Upper lobe of right lung (tissue), 1 donor: ENCODE data around the gene VSIR. TPM values are rescaled to one million over a fixed set of nuclear protein-coding genes. Genes with fewer than 3 reads are reported as not detected.

Experiments used
- ATAC-seq: fragments of 200-7000 bp; cut with Tn5 transposase; one replicate; pipeline ENCODE4 v1.9.1; 2020; ENCODE audit warnings: mild to moderate bottlenecking, moderate library complexity
- DNase-seq: peaks from one replicate; pipeline ENCODE4 v3.0.0-alpha.2; 2020
- H3K27ac ChIP-seq: fragments of 200-600 bp; one replicate; pipeline ENCODE4 v1.8.0; 2022
- H3K27me3 ChIP-seq: fragments of 200-600 bp; one replicate; pipeline ENCODE4 v1.8.0; 2022; ENCODE audit warnings: mild to moderate bottlenecking
- H3K36me3 ChIP-seq: fragments of 200-600 bp; one replicate; pipeline ENCODE4 v1.8.0; 2022
- H3K4me1 ChIP-seq: fragments of 200-600 bp; one replicate; pipeline ENCODE4 v1.8.0; 2022
- H3K4me3 ChIP-seq: fragments of 200-600 bp; one replicate; pipeline ENCODE4 v1.8.0; 2022; ENCODE audit warnings: mild to moderate bottlenecking
- H3K9me3 ChIP-seq: fragments of 200-600 bp; one replicate; pipeline ENCODE4 v1.8.0; 2022
- intact Hi-C: fragments of 100-400 bp; cut with DNase I; formaldehyde crosslinking; loops from one replicate; pipeline ENCODE4 v1.11.0; 2022
- total RNA-seq: library from RNA; stranded (reverse); fragmentation: NEBNext Ultra II Directional; extraction: Animal tissue kit (Norgen Biotek cat#: 25700); gene quantifications from one replicate; pipeline ENCODE4 v1.2.1, GENCODE V29; 2021
- TF ChIP-seq, protein P1 (sequence below): fragments of 200-600 bp; IDR thresholded peaks from one replicate; pipeline ENCODE4 v1.8.0; 2022; ENCODE audit warnings: antibody characterized with exemption
- donor health status: DM: no; HTN: yes; CAD: no; lungs with severe emphysema.

VSIR gene
- total RNA-seq, 1 donor from 2014 or later, result 128 TPM

DNA sequence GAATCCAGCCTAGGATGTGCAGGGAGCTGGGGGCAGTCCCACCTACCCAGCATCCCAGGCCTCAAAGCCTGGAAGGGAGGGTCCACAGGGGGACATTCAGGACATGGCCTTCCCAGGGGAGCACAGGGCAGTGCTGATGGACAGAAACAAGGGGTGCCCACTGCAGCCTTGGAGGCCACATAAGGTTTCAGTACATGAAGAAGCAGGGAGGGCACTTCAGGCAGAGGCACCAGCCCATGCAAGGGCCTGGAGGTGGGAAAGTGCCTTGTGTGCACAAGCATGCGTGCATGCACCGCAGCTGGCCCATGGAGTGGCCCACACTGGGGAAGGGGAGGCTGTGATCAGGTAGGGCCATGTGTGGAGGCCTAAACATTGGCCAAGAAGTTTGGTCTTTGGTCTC is 62.8 kb downstream of the VSIR start:
- H3K27me3 ChIP-seq, result no peaks in the 10 kb centered on the region
- H3K27ac ChIP-seq, result no peak overlapping the region
- H3K4me3 ChIP-seq, result no peak overlapping the region
- ATAC-seq (no peak), DNase-seq (no peak)
- TF ChIP-seq, protein P1, sequence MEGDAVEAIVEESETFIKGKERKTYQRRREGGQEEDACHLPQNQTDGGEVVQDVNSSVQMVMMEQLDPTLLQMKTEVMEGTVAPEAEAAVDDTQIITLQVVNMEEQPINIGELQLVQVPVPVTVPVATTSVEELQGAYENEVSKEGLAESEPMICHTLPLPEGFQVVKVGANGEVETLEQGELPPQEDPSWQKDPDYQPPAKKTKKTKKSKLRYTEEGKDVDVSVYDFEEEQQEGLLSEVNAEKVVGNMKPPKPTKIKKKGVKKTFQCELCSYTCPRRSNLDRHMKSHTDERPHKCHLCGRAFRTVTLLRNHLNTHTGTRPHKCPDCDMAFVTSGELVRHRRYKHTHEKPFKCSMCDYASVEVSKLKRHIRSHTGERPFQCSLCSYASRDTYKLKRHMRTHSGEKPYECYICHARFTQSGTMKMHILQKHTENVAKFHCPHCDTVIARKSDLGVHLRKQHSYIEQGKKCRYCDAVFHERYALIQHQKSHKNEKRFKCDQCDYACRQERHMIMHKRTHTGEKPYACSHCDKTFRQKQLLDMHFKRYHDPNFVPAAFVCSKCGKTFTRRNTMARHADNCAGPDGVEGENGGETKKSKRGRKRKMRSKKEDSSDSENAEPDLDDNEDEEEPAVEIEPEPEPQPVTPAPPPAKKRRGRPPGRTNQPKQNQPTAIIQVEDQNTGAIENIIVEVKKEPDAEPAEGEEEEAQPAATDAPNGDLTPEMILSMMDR, result no peak
- no peaks in the 10 kb centered on the region for H3K36me3 ChIP-seq
- intact Hi-C loops, result no loop called here
- H3K9me3 ChIP-seq, result no peaks in the 10 kb centered on the region
- H3K4me1 ChIP-seq, result peaks cover 39% of the 10 kb centered on the region

DNA sequence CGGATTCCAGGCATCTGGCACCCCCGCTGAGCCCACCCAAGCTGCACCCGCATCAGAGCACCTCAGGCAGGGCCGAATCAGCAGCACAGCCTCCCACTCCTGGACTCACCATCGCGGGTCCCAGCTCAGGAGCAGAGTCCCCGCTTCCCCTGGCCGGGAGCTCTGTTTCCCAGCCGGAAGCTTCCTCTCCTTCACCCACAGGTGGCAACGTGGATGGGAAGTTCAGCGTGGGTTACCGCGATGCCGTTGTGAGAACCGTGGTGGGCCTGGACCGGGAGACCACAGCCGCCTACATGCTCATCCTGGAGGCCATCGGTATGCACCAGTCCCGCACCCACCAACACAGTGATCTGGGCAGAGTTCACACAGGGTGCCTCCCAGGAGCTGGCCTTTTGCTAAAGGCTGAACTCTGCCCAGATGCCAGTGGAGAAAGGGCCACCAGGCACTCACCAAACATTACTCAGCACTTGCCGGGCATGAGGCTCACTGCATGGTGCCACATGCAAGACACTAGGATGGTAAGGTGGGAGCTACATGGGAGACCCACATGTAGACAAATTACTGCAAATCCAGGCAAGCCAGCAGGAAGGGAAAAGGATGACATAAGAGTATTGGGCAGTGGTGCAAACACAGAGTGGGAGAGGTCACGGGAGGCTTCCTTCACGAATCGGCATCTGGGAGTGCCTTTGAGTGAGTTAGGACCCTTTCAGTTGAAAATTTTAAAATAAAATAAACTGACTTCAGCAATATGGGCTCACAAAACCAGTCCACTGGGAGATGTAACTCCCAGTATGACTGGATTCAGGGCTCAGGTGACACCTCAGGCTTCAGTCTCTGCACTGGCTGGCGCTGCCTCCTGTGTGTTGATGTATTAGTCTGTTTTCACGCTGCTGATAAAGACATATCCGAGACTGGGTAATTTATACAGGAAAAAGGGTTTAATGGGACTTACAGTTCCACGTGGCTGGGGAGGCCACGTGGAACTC is 64.1 kb downstream of the VSIR start:
- no peaks in the 10 kb centered on the region for H3K9me3 ChIP-seq
- no peaks in the 10 kb centered on the region for H3K27me3 ChIP-seq
- no peak for ATAC-seq
- H3K4me1 ChIP-seq, result peaks cover 26% of the 10 kb centered on the region
- no peak overlapping the region for H3K4me3 ChIP-seq
- H3K36me3 ChIP-seq, result no peaks in the 10 kb centered on the region
- DNase-seq, result no peak
- intact Hi-C loops, result loop anchor here (10.0 kb wide), 2 partner anchors 314 to 394 kb away; partner anchors contain the start of genes CDH23 and SLC29A3
- TF ChIP-seq, protein P1, result no peak
- no peak overlapping the region for H3K27ac ChIP-seq

DNA sequence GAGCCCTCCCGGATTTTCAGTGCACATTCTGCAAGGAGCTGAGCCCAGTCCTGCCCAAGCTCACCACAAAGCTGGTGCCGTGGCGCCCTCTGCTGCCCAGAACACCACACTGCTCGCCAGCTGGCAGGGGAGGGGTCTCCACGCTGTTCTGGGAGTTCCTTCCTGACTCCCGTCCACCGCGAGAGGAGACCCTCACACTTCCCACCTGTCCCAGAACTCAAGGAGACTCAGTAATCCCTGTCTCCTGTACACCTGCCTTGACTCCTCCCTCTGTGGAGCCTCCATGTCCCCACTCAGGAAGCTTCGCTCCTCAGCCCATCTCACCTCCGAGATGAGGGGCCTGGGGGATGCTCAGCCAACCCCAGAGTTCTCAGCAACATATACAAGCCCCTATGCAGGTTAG is 65.0 kb downstream of the VSIR start:
- intact Hi-C loops, result loop anchor here (10.0 kb wide), 2 partner anchors 314 to 394 kb away; partner anchors contain the start of genes CDH23 and SLC29A3
- DNase-seq (peak; percentile 81), ATAC-seq (peak; percentile 71)
- no peaks in the 10 kb centered on the region for H3K36me3 ChIP-seq
- TF ChIP-seq, protein P1, result peak; percentile 90
- H3K9me3 ChIP-seq, result no peaks in the 10 kb centered on the region
- no peaks in the 10 kb centered on the region for H3K27me3 ChIP-seq
- no peak overlapping the region for H3K4me3 ChIP-seq
- H3K4me1 ChIP-seq, result peaks cover 17% of the 10 kb centered on the region
- no peak overlapping the region for H3K27ac ChIP-seq

DNA sequence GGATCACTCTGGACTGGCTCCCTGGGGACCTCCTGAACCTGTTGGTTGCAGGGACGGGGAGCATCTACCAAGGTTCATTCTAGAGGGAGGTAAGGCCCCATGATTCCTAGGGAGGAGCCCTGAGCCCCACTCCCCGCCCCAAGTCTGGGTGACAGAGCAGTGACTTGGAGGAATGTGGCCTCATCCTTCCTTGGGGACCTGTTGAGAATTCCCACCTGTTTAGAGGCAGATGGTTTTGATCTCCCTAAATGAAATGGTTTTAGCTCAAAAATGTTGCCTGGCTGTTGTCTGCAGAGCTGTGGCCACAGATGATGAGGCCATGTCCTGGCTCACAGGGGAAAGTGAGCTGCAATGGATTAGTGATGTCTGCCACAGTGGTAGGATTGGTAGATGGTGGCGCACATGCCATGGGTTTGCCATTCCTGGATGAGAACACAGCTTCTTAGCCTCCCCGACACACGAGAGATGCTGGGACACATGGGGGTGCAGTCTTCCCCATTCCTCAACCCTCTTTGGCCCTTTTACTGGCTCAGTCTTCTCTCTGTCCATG is 66.0 kb downstream of the VSIR start:
- ATAC-seq (no peak), DNase-seq (no peak)
- peaks cover 9% of the 10 kb centered on the region for H3K4me1 ChIP-seq
- intact Hi-C loops, result loop anchor here (10.0 kb wide), 2 partner anchors 313 to 393 kb away; partner anchors contain the start of genes CDH23 and SLC29A3
- no peaks in the 10 kb centered on the region for H3K36me3 ChIP-seq
- H3K4me3 ChIP-seq, result no peak overlapping the region
- TF ChIP-seq, protein P1, result no peak
- no peaks in the 10 kb centered on the region for H3K9me3 ChIP-seq
- H3K27me3 ChIP-seq, result no peaks in the 10 kb centered on the region
- no peak overlapping the region for H3K27ac ChIP-seq

DNA sequence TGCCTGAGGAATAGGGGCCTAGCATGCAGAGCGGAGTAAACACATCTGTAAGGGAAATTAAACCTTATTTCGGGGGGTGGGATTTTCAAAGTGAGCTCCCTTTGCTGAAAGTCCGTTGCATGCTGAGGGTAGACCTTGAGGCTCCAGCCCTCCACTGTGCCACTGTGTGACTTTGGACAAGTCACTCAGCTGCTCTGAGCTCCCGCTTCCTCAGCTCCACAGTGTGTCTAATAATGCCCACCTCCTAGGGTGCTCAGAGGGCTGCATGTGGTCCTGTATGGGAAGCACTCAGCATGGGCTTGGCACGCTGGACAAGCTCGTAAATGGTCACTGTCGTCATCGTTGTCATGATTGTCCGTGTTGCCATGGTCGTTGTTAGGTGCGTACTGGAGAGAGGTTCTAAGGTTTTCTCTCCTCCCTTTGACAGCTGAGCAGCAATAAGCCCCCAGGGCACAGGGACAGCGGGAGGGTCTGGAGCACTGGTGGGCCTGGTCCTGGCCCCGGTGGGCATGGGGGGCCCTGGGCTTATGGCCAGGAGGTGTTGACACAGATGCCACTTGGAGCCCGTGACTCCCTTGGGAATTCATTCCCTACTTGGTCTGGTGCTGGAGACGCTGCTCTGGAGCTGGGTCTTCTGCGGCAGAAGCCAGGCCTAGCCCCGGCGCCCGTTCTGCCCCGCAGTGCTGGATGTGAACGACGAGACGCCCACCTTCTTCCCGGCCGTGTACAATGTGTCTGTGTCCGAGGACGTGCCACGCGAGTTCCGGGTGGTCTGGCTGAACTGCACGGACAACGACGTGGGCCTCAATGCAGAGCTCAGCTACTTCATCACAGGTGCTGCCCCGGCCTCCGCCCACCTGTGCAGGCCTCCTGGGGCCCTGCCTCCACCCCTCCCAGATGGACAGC is 66.9 kb downstream of the VSIR start:
- no peaks in the 10 kb centered on the region for H3K27me3 ChIP-seq
- peaks cover 9% of the 10 kb centered on the region for H3K4me1 ChIP-seq
- H3K4me3 ChIP-seq, result no peak overlapping the region
- no peaks in the 10 kb centered on the region for H3K9me3 ChIP-seq
- DNase-seq (no peak), ATAC-seq (no peak)
- intact Hi-C loops, result loop anchor here (10.0 kb wide), 2 partner anchors 312 to 392 kb away; partner anchors contain the start of genes CDH23 and SLC29A3
- no peaks in the 10 kb centered on the region for H3K36me3 ChIP-seq
- TF ChIP-seq, protein P1, result no peak
- H3K27ac ChIP-seq, result no peak overlapping the region
